ENCODE measurements around the gene KLHDC10. TPM values are rescaled to one million over a fixed set of nuclear protein-coding genes. Genes with fewer than 3 reads are reported as not detected.

KLHDC10 gene, protein sequence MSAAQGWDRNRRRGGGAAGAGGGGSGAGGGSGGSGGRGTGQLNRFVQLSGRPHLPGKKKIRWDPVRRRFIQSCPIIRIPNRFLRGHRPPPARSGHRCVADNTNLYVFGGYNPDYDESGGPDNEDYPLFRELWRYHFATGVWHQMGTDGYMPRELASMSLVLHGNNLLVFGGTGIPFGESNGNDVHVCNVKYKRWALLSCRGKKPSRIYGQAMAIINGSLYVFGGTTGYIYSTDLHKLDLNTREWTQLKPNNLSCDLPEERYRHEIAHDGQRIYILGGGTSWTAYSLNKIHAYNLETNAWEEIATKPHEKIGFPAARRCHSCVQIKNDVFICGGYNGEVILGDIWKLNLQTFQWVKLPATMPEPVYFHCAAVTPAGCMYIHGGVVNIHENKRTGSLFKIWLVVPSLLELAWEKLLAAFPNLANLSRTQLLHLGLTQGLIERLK
- total RNA-seq = 27.7 and 29.1 TPM in 2 replicates
- polyA plus RNA-seq = 20.3 and 28.5 TPM in 2 replicates
- polyA plus RNA-seq (2012) = 14.2 and 19.3 TPM in 2 replicates
- 4.6 and 12.9 TPM in 2 replicates for polyA minus RNA-seq (ENCODE audit: low replicate concordance)

GRCh38 chr7:130069978-130070860 lies at the start of gene KLHDC10:
Gene KLHDC10, plus strand, starts transcription at chr7:130070534. Its CDS starts 110 bp downstream, at chr7:130070644.
- peak within 1 kb of the TSS; percentile 98 for H3K4me2 ChIP-seq (ENCODE audit: extremely low read depth, insufficient read depth, low read length)
- H2AFZ ChIP-seq (ENCODE audit: low read length) = peak within 1 kb of the TSS; percentile 98
- TF ChIP-seq EZH2 (IDR thresholded peaks at IDR 0.05; ENCODE audit: low read length, missing control alignments) = no peak
- TF ChIP-seq, protein P1, sequence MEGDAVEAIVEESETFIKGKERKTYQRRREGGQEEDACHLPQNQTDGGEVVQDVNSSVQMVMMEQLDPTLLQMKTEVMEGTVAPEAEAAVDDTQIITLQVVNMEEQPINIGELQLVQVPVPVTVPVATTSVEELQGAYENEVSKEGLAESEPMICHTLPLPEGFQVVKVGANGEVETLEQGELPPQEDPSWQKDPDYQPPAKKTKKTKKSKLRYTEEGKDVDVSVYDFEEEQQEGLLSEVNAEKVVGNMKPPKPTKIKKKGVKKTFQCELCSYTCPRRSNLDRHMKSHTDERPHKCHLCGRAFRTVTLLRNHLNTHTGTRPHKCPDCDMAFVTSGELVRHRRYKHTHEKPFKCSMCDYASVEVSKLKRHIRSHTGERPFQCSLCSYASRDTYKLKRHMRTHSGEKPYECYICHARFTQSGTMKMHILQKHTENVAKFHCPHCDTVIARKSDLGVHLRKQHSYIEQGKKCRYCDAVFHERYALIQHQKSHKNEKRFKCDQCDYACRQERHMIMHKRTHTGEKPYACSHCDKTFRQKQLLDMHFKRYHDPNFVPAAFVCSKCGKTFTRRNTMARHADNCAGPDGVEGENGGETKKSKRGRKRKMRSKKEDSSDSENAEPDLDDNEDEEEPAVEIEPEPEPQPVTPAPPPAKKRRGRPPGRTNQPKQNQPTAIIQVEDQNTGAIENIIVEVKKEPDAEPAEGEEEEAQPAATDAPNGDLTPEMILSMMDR (conservative IDR thresholded peaks at IDR 0.05 in 1 of 2, IDR thresholded peaks at IDR 0.05 in 1 of 2; ENCODE audit: low read depth in 1 of 2, low read length in 2 of 2) = no peak
- peak within 1 kb of the TSS; percentile 72 for H3K27ac ChIP-seq (ENCODE audit: insufficient read depth, low read length)
- no peaks in the 10 kb centered on the region for H3K9me3 ChIP-seq (ENCODE audit: control insufficient read depth, insufficient read depth, low read depth, low read length)
- H4K20me1 ChIP-seq (ENCODE audit: control insufficient read depth, extremely low read depth, insufficient read depth, low read length) = no peaks in the 10 kb centered on the region
- H3K4me1 ChIP-seq (ENCODE audit: control insufficient read depth, extremely low read depth, insufficient read depth, low read length) = no peaks in the 10 kb centered on the region
- no peaks in the 10 kb centered on the region for H3K27me3 ChIP-seq (ENCODE audit: control insufficient read depth, insufficient read depth, low read length)
- H3K79me2 ChIP-seq (ENCODE audit: control insufficient read depth, insufficient read depth, low read length) = peaks cover 33% of the 10 kb centered on the region
- peak within 1 kb of the TSS; percentile 67 to 99 (median 98) for H3K4me3 ChIP-seq (replicated peaks in 1 of 4; ENCODE audit: control extremely low read depth in 1 of 4, insufficient read depth in 1 of 4, low read depth in 3 of 4, low read length in 4 of 4)
- peak within 1 kb of the TSS; percentile 66 for H3K9ac ChIP-seq (ENCODE audit: insufficient read depth, low read length)
- peak; percentile 99 for DNase-seq (ENCODE audit: low read depth in 2 of 2)
- no peaks in the 10 kb centered on the region for H3K36me3 ChIP-seq (ENCODE audit: control insufficient read depth, insufficient read depth, low read length)

DNA sequence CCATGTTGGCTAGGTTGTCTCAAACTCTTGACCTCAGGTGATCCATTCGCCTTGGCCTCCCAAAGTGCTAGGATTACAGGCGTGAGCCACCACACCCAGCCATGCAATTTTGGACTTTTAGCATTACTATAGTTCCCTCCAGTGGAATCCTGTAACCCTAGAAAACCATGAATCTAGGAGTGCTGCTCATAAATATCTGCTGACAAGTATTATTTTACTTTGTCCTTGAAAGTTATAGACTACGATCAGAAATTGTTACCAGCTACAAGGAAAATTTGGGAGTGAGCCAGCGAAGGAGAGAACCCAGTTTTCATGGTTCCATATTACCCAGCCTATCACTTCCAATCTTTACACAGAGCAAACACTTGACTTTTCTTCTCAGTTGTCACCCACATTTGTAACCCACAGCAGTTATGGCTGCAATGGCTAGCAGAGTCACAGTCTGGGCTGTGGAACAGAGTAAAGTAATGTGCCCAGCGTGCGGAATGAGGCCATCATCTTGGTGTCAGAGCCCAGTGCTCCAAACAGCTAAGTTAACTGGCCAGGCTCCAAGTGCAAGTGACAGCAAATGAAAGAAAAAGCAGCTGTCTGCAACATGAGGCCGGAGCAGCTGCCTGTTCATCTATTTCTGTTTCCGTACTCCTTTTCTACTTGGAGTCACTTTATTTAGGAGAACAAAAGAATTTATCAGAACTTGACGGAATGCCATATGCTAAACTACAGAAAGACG lies 49.1 kb upstream of the KLHDC10 start:
- TF ChIP-seq EZH2 (IDR thresholded peaks at IDR 0.05; ENCODE audit: low read length, missing control alignments) = no peak
- TF ChIP-seq, protein P1 (conservative IDR thresholded peaks at IDR 0.05 in 1 of 2, IDR thresholded peaks at IDR 0.05 in 1 of 2; ENCODE audit: low read depth in 1 of 2, low read length in 2 of 2) = no peak
- DNase-seq (ENCODE audit: low read depth in 2 of 2) = no peak
- Histone ChIP-seq H3K27me3 (ENCODE audit: control insufficient read depth, insufficient read depth, low read length) (no peaks in the 10 kb centered on the region), H3K79me2 (ENCODE audit: control insufficient read depth, insufficient read depth, low read length) (no peaks in the 10 kb centered on the region), H2AFZ (ENCODE audit: low read length) (no peak overlapping the region), H3K9ac (ENCODE audit: insufficient read depth, low read length) (no peak overlapping the region), H4K20me1 (ENCODE audit: control insufficient read depth, extremely low read depth, insufficient read depth, low read length) (no peaks in the 10 kb centered on the region), H3K9me3 (ENCODE audit: control insufficient read depth, insufficient read depth, low read depth, low read length) (no peaks in the 10 kb centered on the region), H3K4me2 (ENCODE audit: extremely low read depth, insufficient read depth, low read length) (no peak overlapping the region), H3K36me3 (ENCODE audit: control insufficient read depth, insufficient read depth, low read length) (peaks cover 17% of the 10 kb centered on the region), H3K4me1 (ENCODE audit: control insufficient read depth, extremely low read depth, insufficient read depth, low read length) (no peaks in the 10 kb centered on the region), H3K27ac (ENCODE audit: insufficient read depth, low read length) (no peak overlapping the region), H3K4me3 (replicated peaks in 1 of 4; ENCODE audit: control extremely low read depth in 1 of 4, insufficient read depth in 1 of 4, low read depth in 3 of 4, low read length in 4 of 4) (no peak overlapping the region)
